Karpas-422 (cell line): ENCODE results near the gene APOA5. TPM values are rescaled to one million over a fixed set of nuclear protein-coding genes. Genes with fewer than 3 reads are reported as not detected.
"Not testable (repeated sequence)": the region's sequence is repeated elsewhere in the genome, so short reads cannot be mapped to it uniquely, and the experiment has no call there.

Experiments used
- DNase-seq: peaks from one replicate; pipeline ENCODE4 v3.0.0-alpha.2; 2015
- H2AFZ ChIP-seq: fragments of 200-600 bp; sonication (generic); 2 replicates; pipeline ENCODE4 v1.6.1; 2014; ENCODE audit warnings: antibody characterized with exemption, low read length, mixed read lengths
- H3K27ac ChIP-seq: fragments of 200-600 bp; sonication (generic); 2 replicates; pipeline ENCODE4 v1.5.1; 2014; ENCODE audit warnings: mild to moderate bottlenecking, low read length, moderate library complexity
- H3K27me3 ChIP-seq: fragments of 200-600 bp; sonication (generic); 2 replicates; pipeline ENCODE4 v1.6.1; 2014; ENCODE audit warnings: low read length, mixed read lengths
- H3K36me3 ChIP-seq: fragments of 200-600 bp; sonication (generic); 2 replicates; pipeline ENCODE4 v1.6.1; 2014; ENCODE audit warnings: low read length, mixed read lengths; ENCODE audit not compliant: insufficient read depth
- H3K4me1 ChIP-seq: fragments of 200-600 bp; sonication (generic); 2 replicates; pipeline ENCODE4 v1.6.1; 2014; ENCODE audit warnings: mild to moderate bottlenecking, low read length, mixed read lengths
- H3K4me2 ChIP-seq: fragments of 200-600 bp; sonication (generic); 2 replicates; pipeline ENCODE4 v1.6.1; 2014; ENCODE audit warnings: low read length, low read depth, mild to moderate bottlenecking; ENCODE audit not compliant: poor library complexity, severe bottlenecking
- H3K4me3 ChIP-seq: fragments of 200-600 bp; sonication (generic); 2 replicates; pipeline ENCODE4 v1.5.1; 2014; ENCODE audit warnings: mild to moderate bottlenecking, antibody characterized with exemption, low read length, mixed read lengths
- H3K79me2 ChIP-seq: fragments of 200-600 bp; sonication (generic); 2 replicates; pipeline ENCODE4 v1.6.1; 2014; ENCODE audit warnings: mild to moderate bottlenecking, low read length, mixed read lengths
- H3K9ac ChIP-seq: fragments of 200-600 bp; sonication (generic); 2 replicates; pipeline ENCODE4 v1.6.0; 2014; ENCODE audit warnings: low read length
- H3K9me2 ChIP-seq: fragments of 200-600 bp; sonication (generic), shearing (Covaris generic); replicated peaks from 2 replicates; pipeline ENCODE4 v1.6.0; 2014; ENCODE audit warnings: mild to moderate bottlenecking, low read length, moderate library complexity; ENCODE audit not compliant: insufficient read depth
- H3K9me3 ChIP-seq: fragments of 300-700, 200-600 bp; sonication (generic); 2 replicates; pipeline ENCODE4 v1.6.1; 2014; ENCODE audit warnings: low read length, mixed read lengths
- H4K20me1 ChIP-seq: fragments of 200-600 bp; sonication (generic); 2 replicates; pipeline ENCODE4 v1.6.1; 2014; ENCODE audit warnings: mild to moderate bottlenecking, antibody characterized with exemption, low read length, low read depth; ENCODE audit not compliant: insufficient read depth
- total RNA-seq: library from RNA; depleted of rRNA; stranded (reverse); fragments of >200 nt; shearing (Covaris generic); gene quantifications from 2 replicates; pipeline ENCODE4 v1.2.3, GENCODE V29; 2014; ENCODE audit warnings: low replicate concordance

Gene APOA5
- total RNA-seq, 1 experiment from 2014 or later, result not detected

DNA sequence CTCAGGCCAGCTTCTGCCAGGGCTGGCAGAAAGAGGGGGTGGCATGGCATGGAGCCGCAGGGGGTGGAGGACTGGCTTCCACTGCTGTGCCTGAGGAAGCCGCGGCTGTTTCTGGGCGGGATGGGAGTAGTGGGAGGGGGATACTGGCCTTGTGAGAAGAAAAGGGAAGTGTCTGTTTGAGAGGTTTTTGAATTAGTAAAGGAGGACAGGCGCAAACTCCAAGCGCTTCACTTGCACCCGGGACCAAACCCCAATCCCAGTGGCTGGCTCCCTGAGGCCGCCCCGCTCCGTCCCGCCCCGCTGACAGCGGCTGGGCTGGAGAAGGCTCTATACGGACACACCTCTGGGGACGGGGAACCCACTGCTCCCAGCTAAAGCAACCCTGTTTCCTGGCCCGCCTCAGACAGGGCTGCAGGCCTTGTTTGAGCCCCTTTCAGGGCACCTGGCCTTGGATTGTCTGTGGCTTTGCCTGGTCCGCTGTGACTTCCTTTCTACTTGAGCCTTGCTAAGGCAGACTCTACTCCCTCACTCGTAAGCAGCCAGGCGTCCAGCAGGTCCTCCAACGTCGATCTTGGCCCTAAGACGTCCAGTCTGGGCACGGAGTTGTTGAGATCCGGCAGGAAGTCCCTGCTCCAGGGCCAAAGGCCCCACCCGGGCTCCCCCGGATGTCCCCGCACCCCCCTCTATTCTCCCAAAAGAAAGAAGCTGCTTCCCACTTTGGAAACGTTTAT is 43.5 kb upstream of the APOA5 start:
- DNase-seq, result no peak
- peak overlapping the region; percentile 91 for H2AFZ ChIP-seq

GRCh38 chr11:116834535-116835041 is 42.9 kb upstream of the APOA5 start:
- DNase-seq, H3K9me3 ChIP-seq, H3K27ac ChIP-seq, H2AFZ ChIP-seq, H3K9me2 ChIP-seq, H3K4me1 ChIP-seq, H3K4me3 ChIP-seq, H3K36me3 ChIP-seq, H3K4me2 ChIP-seq, H4K20me1 ChIP-seq, H3K79me2 ChIP-seq, H3K27me3 ChIP-seq, H3K9ac ChIP-seq: not testable (repeated sequence)

More for the DNA sequence above, 43.5 kb upstream of the APOA5 start:
- Histone ChIP-seq H3K36me3 (no peaks in the 10 kb centered on the region), H4K20me1 (no peaks in the 10 kb centered on the region), H3K27ac (no peak overlapping the region), H3K4me1 (peaks cover 7% of the 10 kb centered on the region), H3K9me2 (no peaks in the 10 kb centered on the region), H3K9ac (peak overlapping the region; percentile 66), H3K27me3 (no peaks in the 10 kb centered on the region), H3K79me2 (no peaks in the 10 kb centered on the region), H3K4me3 (peak overlapping the region; percentile 57; the same call in 1 of the 2 replicates), H3K9me3 (no peaks in the 10 kb centered on the region), H3K4me2 (peak overlapping the region; percentile 72)

GRCh38 chr11:116833816-116834534 is 42.3 kb upstream of the APOA5 start:
- no peaks in the 10 kb centered on the region for H3K79me2 ChIP-seq
- no peak overlapping the region for H3K4me3 ChIP-seq
- H4K20me1 ChIP-seq, result no peaks in the 10 kb centered on the region
- no peaks in the 10 kb centered on the region for H3K9me3 ChIP-seq
- no peak for DNase-seq
- H3K36me3 ChIP-seq, result no peaks in the 10 kb centered on the region
- peaks cover 7% of the 10 kb centered on the region for H3K4me1 ChIP-seq
- H3K9me2 ChIP-seq, result no peaks in the 10 kb centered on the region
- no peaks in the 10 kb centered on the region for H3K27me3 ChIP-seq
- H2AFZ ChIP-seq, result no peak overlapping the region
- H3K9ac ChIP-seq, result no peak overlapping the region
- no peak overlapping the region for H3K27ac ChIP-seq
- no peak overlapping the region for H3K4me2 ChIP-seq

DNA sequence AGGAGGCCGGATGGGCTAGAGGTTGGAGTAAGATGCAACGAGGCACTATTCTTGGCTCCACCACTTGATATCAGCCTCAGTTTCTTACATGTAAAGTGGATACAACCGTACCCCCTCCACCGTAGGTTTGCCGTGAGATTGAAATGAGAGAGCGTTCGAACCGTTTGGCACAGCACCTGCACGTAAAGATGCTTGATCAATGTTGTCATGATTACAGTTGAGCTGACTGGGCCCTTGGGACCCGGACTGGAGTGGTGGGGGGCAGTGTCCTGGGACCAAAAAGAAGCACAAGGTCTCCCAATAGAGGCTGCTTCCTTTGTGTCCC is 41.8 kb upstream of the APOA5 start:
- no peak overlapping the region for H3K27ac ChIP-seq
- no peaks in the 10 kb centered on the region for H3K79me2 ChIP-seq
- no peak overlapping the region for H3K4me2 ChIP-seq
- no peak overlapping the region for H2AFZ ChIP-seq
- no peaks in the 10 kb centered on the region for H4K20me1 ChIP-seq
- no peaks in the 10 kb centered on the region for H3K9me2 ChIP-seq
- H3K9ac ChIP-seq, result no peak overlapping the region
- no peaks in the 10 kb centered on the region for H3K36me3 ChIP-seq
- no peaks in the 10 kb centered on the region for H3K27me3 ChIP-seq
- H3K9me3 ChIP-seq, result no peaks in the 10 kb centered on the region
- no peak overlapping the region for H3K4me3 ChIP-seq
- DNase-seq, result no peak
- peaks cover 7% of the 10 kb centered on the region for H3K4me1 ChIP-seq

DNA sequence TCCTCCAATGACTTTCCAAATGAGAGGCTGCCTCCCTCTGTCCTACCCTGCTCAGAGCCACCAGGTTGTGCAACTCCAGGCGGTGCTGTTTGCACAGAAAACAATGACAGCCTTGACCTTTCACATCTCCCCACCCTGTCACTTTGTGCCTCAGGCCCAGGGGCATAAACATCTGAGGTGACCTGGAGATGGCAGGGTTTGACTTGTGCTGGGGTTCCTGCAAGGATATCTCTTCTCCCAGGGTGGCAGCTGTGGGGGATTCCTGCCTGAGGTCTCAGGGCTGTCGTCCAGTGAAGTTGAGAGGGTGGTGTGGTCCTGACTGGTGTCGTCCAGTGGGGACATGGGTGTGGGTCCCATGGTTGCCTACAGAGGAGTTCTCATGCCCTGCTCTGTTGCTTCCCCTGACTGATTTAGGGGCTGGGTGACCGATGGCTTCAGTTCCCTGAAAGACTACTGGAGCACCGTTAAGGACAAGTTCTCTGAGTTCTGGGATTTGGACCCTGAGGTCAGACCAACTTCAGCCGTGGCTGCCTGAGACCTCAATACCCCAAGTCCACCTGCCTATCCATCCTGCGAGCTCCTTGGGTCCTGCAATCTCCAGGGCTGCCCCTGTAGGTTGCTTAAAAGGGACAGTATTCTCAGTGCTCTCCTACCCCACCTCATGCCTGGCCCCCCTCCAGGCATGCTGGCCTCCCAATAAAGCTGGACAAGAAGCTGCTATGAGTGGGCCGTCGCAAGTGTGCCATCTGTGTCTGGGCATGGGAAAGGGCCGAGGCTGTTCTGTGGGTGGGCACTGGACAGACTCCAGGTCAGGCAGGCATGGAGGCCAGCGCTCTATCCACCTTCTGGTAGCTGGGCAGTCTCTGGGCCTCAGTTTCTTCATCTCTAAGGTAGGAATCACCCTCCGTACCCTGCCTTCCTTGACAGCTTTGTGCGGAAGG is 40.9 kb upstream of the APOA5 start:
- H3K9me2 ChIP-seq, result no peaks in the 10 kb centered on the region
- no peak for DNase-seq
- H3K4me3 ChIP-seq, result no peak overlapping the region
- no peak overlapping the region for H3K27ac ChIP-seq
- peaks cover 7% of the 10 kb centered on the region for H3K4me1 ChIP-seq
- H3K27me3 ChIP-seq, result no peaks in the 10 kb centered on the region
- H3K9me3 ChIP-seq, result no peaks in the 10 kb centered on the region
- no peaks in the 10 kb centered on the region for H3K36me3 ChIP-seq
- no peaks in the 10 kb centered on the region for H3K79me2 ChIP-seq
- no peak overlapping the region for H2AFZ ChIP-seq
- no peaks in the 10 kb centered on the region for H4K20me1 ChIP-seq
- H3K9ac ChIP-seq, result no peak overlapping the region
- H3K4me2 ChIP-seq, result no peak overlapping the region

- Histone ChIP-seq H3K4me3 (no peak overlapping the region), H3K27ac (no peak overlapping the region), H3K27me3 (no peaks in the 10 kb centered on the region), H3K9ac (no peak overlapping the region), H3K79me2 (no peaks in the 10 kb centered on the region), H2AFZ (no peak overlapping the region), H3K9me3 (no peaks in the 10 kb centered on the region), H4K20me1 (no peaks in the 10 kb centered on the region), H3K4me1 (peaks cover 7% of the 10 kb centered on the region), H3K4me2 (no peak overlapping the region), H3K9me2 (no peaks in the 10 kb centered on the region), H3K36me3 (no peaks in the 10 kb centered on the region)
- DNase-seq, result no peak
Observed at GRCh38 chr11:116831790-116832349, 40.2 kb upstream of the APOA5 start.

- no peak overlapping the region for H3K4me3 ChIP-seq
- no peaks in the 10 kb centered on the region for H3K79me2 ChIP-seq
- no peaks in the 10 kb centered on the region for H3K9me2 ChIP-seq
- no peaks in the 10 kb centered on the region for H4K20me1 ChIP-seq
- no peaks in the 10 kb centered on the region for H3K36me3 ChIP-seq
- H3K27me3 ChIP-seq, result no peaks in the 10 kb centered on the region
- DNase-seq, result no peak
- H3K27ac ChIP-seq, result no peak overlapping the region
- H3K9ac ChIP-seq, result no peak overlapping the region
- no peak overlapping the region for H2AFZ ChIP-seq
- H3K4me2 ChIP-seq, result no peak overlapping the region
- H3K4me1 ChIP-seq, result peaks cover 2% of the 10 kb centered on the region
- H3K9me3 ChIP-seq, result no peaks in the 10 kb centered on the region
Observed at GRCh38 chr11:116830184-116830912, 38.7 kb upstream of the APOA5 start.
